GM12891 (cell line): Measurements from ENCODE around the gene SERTAD4.

Experiments
- DNase-seq: peaks from one replicate; pipeline ENCODE4 v3.0.0; 2011; ENCODE audit warnings: low spot score; ENCODE audit not compliant: insufficient read length
- FAIRE-seq: peaks from 2 replicates; lab custom pipeline; 2011; peaks lifted over from hg19 to GRCh38; lab: Jason Lieb, UNC
- PAX5 ChIP-seq: IDR thresholded peaks from 2 replicates; pipeline ENCODE4 v1.6.1; 2011; ENCODE audit warnings: low read length, moderate library complexity, mild to moderate bottlenecking; ENCODE audit not compliant: insufficient read depth, severe bottlenecking
- POLR2A ChIP-seq: IDR thresholded peaks from 2 replicates; pipeline ENCODE4 v1.6.1; 2011; ENCODE audit warnings: low read depth, low read length, control low read depth
- POLR2AphosphoS5 ChIP-seq: IDR thresholded peaks from 2 replicates; pipeline ENCODE4 v1.6.1; 2011; ENCODE audit warnings: low read depth, low read length, control low read depth
- POU2F2 ChIP-seq: IDR thresholded peaks from 2 replicates; pipeline ENCODE4 v1.6.1; 2011; ENCODE audit warnings: low read depth, mild to moderate bottlenecking, control low read depth, low read length, moderate library complexity
- SPI1 ChIP-seq: IDR thresholded peaks from 2 replicates; pipeline ENCODE4 v1.6.1; 2011; ENCODE audit warnings: low read depth, low read length, control low read depth
- TAF1 ChIP-seq: IDR thresholded peaks from 2 replicates; pipeline ENCODE4 v1.6.1; 2011; ENCODE audit warnings: low read depth, low read length, control low read depth

The SERTAD4 gene

GRCh38 chr1:210239349-210240111 lies 6.9 kb downstream of the SERTAD4 start:
- no peak for TF ChIP-seq SPI1
- TF ChIP-seq TAF1: no peak
- TF ChIP-seq POLR2AphosphoS5: no peak
- TF ChIP-seq PAX5: no peak
- TF ChIP-seq POLR2A: no peak
- no peak for TF ChIP-seq POU2F2
- FAIRE-seq (no peak), DNase-seq (no peak)

GRCh38 chr1:210241121-210241520 lies 8.5 kb downstream of the SERTAD4 start:
- DNase-seq: no peak
- no peak for FAIRE-seq
- no peak for TF ChIP-seq POLR2AphosphoS5
- no peak for TF ChIP-seq PAX5
- TF ChIP-seq SPI1: no peak
- TF ChIP-seq TAF1: no peak
- no peak for TF ChIP-seq POU2F2
- no peak for TF ChIP-seq POLR2A

GRCh38 chr1:210244746-210245367 lies 12.3 kb downstream of the SERTAD4 start:
- TF ChIP-seq PAX5: no peak
- no peak for TF ChIP-seq SPI1
- no peak for TF ChIP-seq POLR2A
- TF ChIP-seq POU2F2: no peak
- no peak for FAIRE-seq
- no peak for DNase-seq

GRCh38 chr1:210246447-210246846 lies 13.9 kb downstream of the SERTAD4 start:
- FAIRE-seq (no peak), DNase-seq (no peak)
- no peak for TF ChIP-seq TAF1
- no peak for TF ChIP-seq SPI1
- TF ChIP-seq POLR2AphosphoS5: no peak
- no peak for TF ChIP-seq PAX5
- TF ChIP-seq POLR2A: no peak
- no peak for TF ChIP-seq POU2F2

GRCh38 chr1:210248341-210248740 lies 15.7 kb downstream of the SERTAD4 start:
- TF ChIP-seq PAX5: no peak
- no peak for TF ChIP-seq POLR2A
- no peak for TF ChIP-seq POLR2AphosphoS5
- no peak for TF ChIP-seq SPI1
- TF ChIP-seq POU2F2: no peak
- no peak for TF ChIP-seq TAF1
- FAIRE-seq: no peak
- DNase-seq: no peak

GRCh38 chr1:210250665-210250997 lies 18.0 kb downstream of the SERTAD4 start:
- no peak for TF ChIP-seq POLR2AphosphoS5
- TF ChIP-seq POLR2A: no peak
- no peak for TF ChIP-seq PAX5
- no peak for TF ChIP-seq SPI1
- TF ChIP-seq TAF1: no peak
- TF ChIP-seq POU2F2: no peak
- DNase-seq (no peak), FAIRE-seq (no peak)

- DNase-seq (peak; percentile 25), FAIRE-seq (no peak)
- TF ChIP-seq TAF1 (no peak), POLR2AphosphoS5 (no peak), POU2F2 (no peak), PAX5 (no peak), SPI1 (no peak), POLR2A (no peak)
These were observed 18.5 kb downstream of the SERTAD4 start for GRCh38 chr1:210250998-210251679.

GRCh38 chr1:210251680-210252490 lies 19.3 kb downstream of the SERTAD4 start:
- FAIRE-seq (no peak), DNase-seq (peak; percentile 18)
- TF ChIP-seq POLR2AphosphoS5: no peak
- TF ChIP-seq PAX5: no peak
- no peak for TF ChIP-seq SPI1
- no peak for TF ChIP-seq TAF1
- TF ChIP-seq POLR2A: no peak

- no peak for TF ChIP-seq PAX5
- TF ChIP-seq TAF1: no peak
- no peak for TF ChIP-seq POU2F2
- TF ChIP-seq SPI1: no peak
- TF ChIP-seq POLR2A: no peak
- FAIRE-seq (no peak), DNase-seq (peak; percentile 12)
These were observed 20.0 kb downstream of the SERTAD4 start for GRCh38 chr1:210252621-210253051.
